Mesothelial cell of epicardium (in vitro differentiated cells): ENCODE measurements around the gene CCDC146. TPM values are rescaled to one million over a fixed set of nuclear protein-coding genes. Genes with fewer than 3 reads are reported as not detected.

Experiments used
- DNase-seq, 2 experiments: peaks; one replicate each; pipeline ENCODE4 v3.0.0; 2021; ENCODE audit warnings: low spot score in 2 of 2; ENCODE audit not compliant: unreplicated experiment in 2 of 2
- H3K27ac Mint-ChIP-seq: 2 replicates; pipeline ENCODE4 v1.8.0; 2021; ENCODE audit warnings: mixed read lengths
- H3K27me3 Mint-ChIP-seq: 2 replicates; pipeline ENCODE4 v1.8.0; 2021; ENCODE audit warnings: low read depth, mixed read lengths
- H3K36me3 Mint-ChIP-seq: 2 replicates; pipeline ENCODE4 v1.8.0; 2021; ENCODE audit warnings: mixed read lengths
- H3K4me1 Mint-ChIP-seq: 2 replicates; pipeline ENCODE4 v1.8.0; 2021; ENCODE audit warnings: mixed read lengths
- H3K4me3 Mint-ChIP-seq: 2 replicates; pipeline ENCODE4 v1.8.0; 2021; ENCODE audit warnings: mild to moderate bottlenecking, moderate library complexity, mixed read lengths
- H3K9me3 Mint-ChIP-seq: 2 replicates; pipeline ENCODE4 v1.8.0; 2021; ENCODE audit warnings: mixed read lengths
- CTCF ChIP-seq: fragments of 200-600 bp; sonication (generic); IDR thresholded peaks from one replicate; pipeline ENCODE4 v1.5.0; 2021; ENCODE audit warnings: antibody characterized with exemption; ENCODE audit not compliant: unreplicated experiment
- total RNA-seq: library from RNA; stranded (reverse); gene quantifications from 3 replicates; pipeline ENCODE4 v1.2.1, GENCODE V29; 2021

The CCDC146 gene
- total RNA-seq, 1 donor from 2014 or later, result 13.9 TPM

- no peak for DNase-seq
- Mint-ChIP-seq H3K9me3 (peaks cover 8% of the 10 kb centered on the region), H3K4me1 (peaks cover 7% of the 10 kb centered on the region), H3K4me3 (no peak overlapping the region), H3K27ac (no peak overlapping the region), H3K27me3 (no peaks in the 10 kb centered on the region), H3K36me3 (no peaks in the 10 kb centered on the region)
- no peak for TF ChIP-seq CTCF
These were observed 112.9 kb downstream of the CCDC146 start for GRCh38 chr7:77235276-77235675.

DNA sequence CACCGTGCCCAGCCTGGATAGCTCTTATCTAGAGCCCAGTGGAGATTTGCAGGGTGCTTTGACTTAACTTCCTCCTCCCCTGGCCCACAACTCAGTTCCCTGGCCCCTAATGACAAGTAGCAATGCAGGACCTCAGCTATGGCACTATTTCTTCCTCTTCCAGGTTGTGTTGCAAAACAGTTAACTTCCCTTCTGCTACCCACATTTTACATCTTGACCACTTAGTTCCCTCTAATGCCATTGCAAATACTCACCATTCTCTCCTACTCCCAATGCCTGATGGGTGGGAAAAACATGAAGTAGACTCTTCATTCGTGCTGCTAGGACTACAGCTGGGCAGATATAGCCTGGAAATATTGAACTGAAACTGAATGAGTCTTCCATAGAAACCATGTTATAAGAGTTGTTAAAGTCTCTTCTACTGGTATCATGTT lies 116.3 kb downstream of the CCDC146 start:
- no peak for TF ChIP-seq CTCF
- H3K36me3 Mint-ChIP-seq, result peaks cover 2% of the 10 kb centered on the region

DNA sequence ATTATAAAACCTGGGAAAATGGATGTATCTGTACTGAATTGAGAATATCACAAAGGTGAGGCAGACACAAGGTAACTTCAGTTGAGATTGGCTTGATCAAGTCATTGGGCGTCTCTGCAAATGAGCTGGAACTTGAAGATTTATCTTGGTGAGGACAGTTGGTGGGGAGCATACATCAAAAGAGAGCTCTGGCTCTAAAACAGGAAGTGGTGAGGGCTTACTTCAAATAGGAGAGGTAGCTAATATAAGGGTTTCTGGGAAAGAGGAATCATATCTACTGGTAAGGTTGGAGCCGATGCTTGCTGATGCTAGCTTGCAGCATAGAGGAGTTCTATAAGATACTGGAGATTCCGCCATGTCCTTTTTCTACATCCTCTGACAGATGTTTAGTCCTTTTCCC lies 117.1 kb downstream of the CCDC146 start:
- Mint-ChIP-seq H3K4me1 (peaks cover 8% of the 10 kb centered on the region), H3K36me3 (peaks cover 2% of the 10 kb centered on the region), H3K27ac (no peak overlapping the region), H3K9me3 (no peaks in the 10 kb centered on the region), H3K27me3 (no peaks in the 10 kb centered on the region), H3K4me3 (no peak overlapping the region)
- no peak for TF ChIP-seq CTCF
- DNase-seq, result no peak

More for the DNA sequence above, 116.3 kb downstream of the CCDC146 start:
- H3K9me3 Mint-ChIP-seq, result no peaks in the 10 kb centered on the region
- H3K4me3 Mint-ChIP-seq, result no peak overlapping the region
- H3K27ac Mint-ChIP-seq, result no peak overlapping the region
- H3K4me1 Mint-ChIP-seq, result peaks cover 8% of the 10 kb centered on the region
- DNase-seq, result no peak
- no peaks in the 10 kb centered on the region for H3K27me3 Mint-ChIP-seq

- no peak for DNase-seq
- TF ChIP-seq CTCF, result no peak
- Mint-ChIP-seq H3K4me3 (no peak overlapping the region), H3K4me1 (peaks cover 11% of the 10 kb centered on the region), H3K9me3 (no peaks in the 10 kb centered on the region), H3K27ac (no peak overlapping the region), H3K36me3 (peaks cover 2% of the 10 kb centered on the region), H3K27me3 (no peaks in the 10 kb centered on the region)
These were observed 119.7 kb downstream of the CCDC146 start for GRCh38 chr7:77242068-77242467.

- Mint-ChIP-seq H3K9me3 (no peaks in the 10 kb centered on the region), H3K27ac (no peak overlapping the region), H3K27me3 (no peaks in the 10 kb centered on the region), H3K4me3 (no peak overlapping the region), H3K36me3 (peaks cover 2% of the 10 kb centered on the region), H3K4me1 (peaks cover 11% of the 10 kb centered on the region)
- no peak for TF ChIP-seq CTCF
- DNase-seq, result no peak
These were observed 120.1 kb downstream of the CCDC146 start for GRCh38 chr7:77242554-77242953.
